Left ventricle myocardium inferior (tissue), 1 donor: ENCODE measurements around the gene DDX23. TPM values are rescaled to one million over a fixed set of nuclear protein-coding genes. Genes with fewer than 3 reads are reported as not detected.

Experiments
- DNase-seq: peaks from one replicate; pipeline ENCODE4 v3.0.0-alpha.2; 2020
- H3K27ac ChIP-seq: fragments of 200-600 bp; replicated peaks from 2 replicates; pipeline ENCODE4 v1.8.0; 2021
- H3K27me3 ChIP-seq: fragments of 200-600 bp; 2 replicates; pipeline ENCODE4 v1.8.0; 2021; ENCODE audit warnings: low read depth
- H3K36me3 ChIP-seq: fragments of 200-600 bp; 2 replicates; pipeline ENCODE4 v1.8.0; 2021
- H3K4me1 ChIP-seq: fragments of 200-600 bp; 2 replicates; pipeline ENCODE4 v1.8.0; 2021
- H3K4me3 ChIP-seq: fragments of 200-600 bp; 2 replicates; pipeline ENCODE4 v1.8.0; 2021; ENCODE audit warnings: mild to moderate bottlenecking, moderate library complexity
- H3K9me3 ChIP-seq: fragments of 200-600 bp; replicated peaks from 2 replicates; pipeline ENCODE4 v1.8.0; 2021
- intact Hi-C: fragments of 100-400 bp; cut with micrococcal nuclease; formaldehyde crosslinking; loops from one replicate; pipeline ENCODE4 v1.11.0; 2022
- total RNA-seq: library from RNA; stranded (reverse); fragmentation: NEBNext Ultra II Directional; extraction: Animal tissue kit (Norgen Biotek cat#: 25700); gene quantifications from one replicate; pipeline ENCODE4 v1.2.1, GENCODE V29; 2021
- TF ChIP-seq, protein P1 (sequence below): fragments of 200-600 bp; IDR thresholded peaks from 2 replicates; pipeline ENCODE4 v1.8.0; 2021; ENCODE audit warnings: antibody characterized with exemption, mild to moderate bottlenecking, borderline replicate concordance
- donor health status: DM: no; HTN: yes; CAD: no; lungs with severe emphysema.

DDX23 gene
- total RNA-seq, 1 donor from 2014 or later: 36.6 TPM

- no peaks in the 10 kb centered on the region for H3K36me3 ChIP-seq
- no peaks in the 10 kb centered on the region for H3K9me3 ChIP-seq
- intact Hi-C loops: loop anchor here (5.0 kb wide), 1 partner anchor 32 kb away; no protein-coding TSS in a partner anchor
- H3K4me1 ChIP-seq: peaks cover 9% of the 10 kb centered on the region
- DNase-seq: no peak
- no peak overlapping the region for H3K4me3 ChIP-seq
- H3K27me3 ChIP-seq: peaks cover 19% of the 10 kb centered on the region
- TF ChIP-seq, protein P1, sequence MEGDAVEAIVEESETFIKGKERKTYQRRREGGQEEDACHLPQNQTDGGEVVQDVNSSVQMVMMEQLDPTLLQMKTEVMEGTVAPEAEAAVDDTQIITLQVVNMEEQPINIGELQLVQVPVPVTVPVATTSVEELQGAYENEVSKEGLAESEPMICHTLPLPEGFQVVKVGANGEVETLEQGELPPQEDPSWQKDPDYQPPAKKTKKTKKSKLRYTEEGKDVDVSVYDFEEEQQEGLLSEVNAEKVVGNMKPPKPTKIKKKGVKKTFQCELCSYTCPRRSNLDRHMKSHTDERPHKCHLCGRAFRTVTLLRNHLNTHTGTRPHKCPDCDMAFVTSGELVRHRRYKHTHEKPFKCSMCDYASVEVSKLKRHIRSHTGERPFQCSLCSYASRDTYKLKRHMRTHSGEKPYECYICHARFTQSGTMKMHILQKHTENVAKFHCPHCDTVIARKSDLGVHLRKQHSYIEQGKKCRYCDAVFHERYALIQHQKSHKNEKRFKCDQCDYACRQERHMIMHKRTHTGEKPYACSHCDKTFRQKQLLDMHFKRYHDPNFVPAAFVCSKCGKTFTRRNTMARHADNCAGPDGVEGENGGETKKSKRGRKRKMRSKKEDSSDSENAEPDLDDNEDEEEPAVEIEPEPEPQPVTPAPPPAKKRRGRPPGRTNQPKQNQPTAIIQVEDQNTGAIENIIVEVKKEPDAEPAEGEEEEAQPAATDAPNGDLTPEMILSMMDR: no peak
- no peak overlapping the region for H3K27ac ChIP-seq
Measured at GRCh38 chr12:48889679-48890078, 37.7 kb upstream of the DDX23 start.

DNA sequence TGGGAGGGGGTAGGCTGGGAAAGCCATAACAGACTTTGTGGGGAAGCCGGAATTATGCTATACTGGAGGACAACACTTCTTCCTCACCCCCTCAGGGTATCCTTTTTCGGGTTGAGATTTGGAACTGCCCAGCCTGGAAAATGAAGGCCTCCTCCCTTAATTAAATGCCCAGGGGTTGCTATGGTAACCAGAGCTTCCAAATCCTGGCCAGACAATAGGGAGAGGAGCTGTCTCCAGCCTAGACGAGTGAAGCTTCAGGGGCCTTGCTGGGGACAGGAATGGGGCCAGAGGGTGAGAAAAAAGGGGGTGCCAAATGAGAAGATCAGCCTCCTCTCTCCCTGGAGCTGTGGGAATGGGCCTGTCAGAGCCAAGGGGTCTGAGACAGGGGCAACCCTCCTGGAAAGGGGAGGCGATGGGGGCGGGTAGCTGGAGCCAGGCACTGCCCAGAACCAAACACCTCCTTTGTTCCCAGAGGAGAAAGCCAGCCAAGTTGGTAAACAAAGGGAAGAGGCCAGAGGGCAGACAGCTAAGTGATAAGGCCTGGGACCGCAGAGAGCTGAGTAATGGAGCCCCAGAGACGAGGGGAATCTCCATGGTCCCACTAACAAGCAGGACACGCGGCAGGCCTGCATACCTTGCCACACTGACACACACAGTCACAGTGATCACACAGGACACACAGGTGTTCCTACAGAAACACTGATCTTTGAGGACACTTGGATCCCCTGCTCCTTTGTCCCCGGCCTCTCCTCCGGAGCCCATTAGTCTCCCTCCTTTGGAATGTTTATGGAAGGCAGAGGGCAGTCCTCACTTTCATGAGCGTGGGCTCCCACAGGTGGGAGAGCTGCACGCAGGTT, 31.6 kb upstream of the DDX23 start:
- peaks cover 21% of the 10 kb centered on the region for H3K4me1 ChIP-seq
- peaks cover 22% of the 10 kb centered on the region for H3K27me3 ChIP-seq
- peak overlapping the region; percentile 58 for H3K27ac ChIP-seq
- no peaks in the 10 kb centered on the region for H3K36me3 ChIP-seq
- intact Hi-C loops: no loop called here
- H3K9me3 ChIP-seq: no peaks in the 10 kb centered on the region
- TF ChIP-seq, protein P1: no peak
- no peak overlapping the region for H3K4me3 ChIP-seq
- DNase-seq: no peak

GRCh38 chr12:48882972-48883304, 31.0 kb upstream of the DDX23 start:
- TF ChIP-seq, protein P1: no peak
- intact Hi-C loops: no loop called here
- no peaks in the 10 kb centered on the region for H3K36me3 ChIP-seq
- H3K4me3 ChIP-seq: no peak overlapping the region
- DNase-seq: no peak
- H3K27ac ChIP-seq: peak overlapping the region; percentile 58
- peaks cover 22% of the 10 kb centered on the region for H3K27me3 ChIP-seq
- H3K9me3 ChIP-seq: no peaks in the 10 kb centered on the region
- peaks cover 21% of the 10 kb centered on the region for H3K4me1 ChIP-seq

DNA sequence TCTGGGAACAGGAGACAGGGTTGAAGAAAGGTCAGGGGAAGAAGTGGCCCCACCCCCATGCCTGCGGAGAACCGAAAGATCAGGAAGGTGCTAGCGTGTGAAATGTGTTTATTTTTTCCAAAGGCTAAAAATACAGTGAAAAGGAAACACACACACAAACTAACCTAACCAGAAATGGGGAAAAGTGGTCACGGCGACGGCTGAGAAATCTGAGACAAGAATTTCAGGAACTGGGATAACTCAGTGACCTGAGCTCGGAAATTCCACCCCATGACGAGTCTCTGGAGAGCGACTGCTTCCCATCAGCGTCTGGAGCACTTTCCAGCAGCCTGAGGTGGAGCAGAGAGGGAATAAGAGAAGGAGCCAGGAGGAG, 30.3 kb upstream of the DDX23 start:
- H3K27me3 ChIP-seq: peaks cover 22% of the 10 kb centered on the region
- DNase-seq: no peak
- H3K4me3 ChIP-seq: peak overlapping the region; percentile 54
- TF ChIP-seq, protein P1: no peak
- H3K4me1 ChIP-seq: peaks cover 21% of the 10 kb centered on the region
- intact Hi-C loops: no loop called here
- peak overlapping the region; percentile 58 for H3K27ac ChIP-seq
- no peaks in the 10 kb centered on the region for H3K9me3 ChIP-seq
- no peaks in the 10 kb centered on the region for H3K36me3 ChIP-seq

DNA sequence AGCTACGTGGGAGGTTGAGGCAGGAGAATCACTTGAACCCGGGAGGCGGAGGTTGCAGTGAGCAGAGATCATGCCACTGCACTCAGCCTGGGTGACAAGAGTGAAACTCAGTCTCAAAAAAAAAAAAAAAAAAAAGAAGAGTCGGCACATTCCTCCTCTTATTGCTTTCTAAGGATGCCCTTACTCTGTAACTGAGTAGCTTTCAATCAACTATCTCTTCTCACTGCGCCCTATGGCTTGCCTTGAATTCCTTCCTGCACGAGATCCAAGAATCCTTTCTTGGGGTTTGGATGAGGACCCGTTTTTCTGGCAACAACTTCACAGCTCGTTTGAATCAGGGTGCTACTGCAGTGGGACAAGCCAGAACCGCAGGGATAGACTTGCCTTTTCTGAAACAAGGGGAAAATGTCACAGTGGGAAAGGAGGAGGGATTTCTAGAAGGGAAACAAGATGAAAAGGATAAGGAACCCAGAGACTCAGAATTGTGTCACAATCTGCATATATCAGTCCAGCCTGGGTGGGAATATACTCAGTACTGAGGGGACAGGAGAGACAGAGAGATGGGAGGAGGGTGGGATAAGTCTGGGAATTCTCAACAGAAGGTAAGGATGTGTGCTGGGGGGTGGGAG, 29.8 kb upstream of the DDX23 start:
- intact Hi-C loops: no loop called here
- TF ChIP-seq, protein P1: no peak
- Histone ChIP-seq H3K36me3 (no peaks in the 10 kb centered on the region), H3K4me3 (peak overlapping the region; percentile 54), H3K4me1 (peaks cover 21% of the 10 kb centered on the region), H3K27me3 (peaks cover 22% of the 10 kb centered on the region), H3K9me3 (no peaks in the 10 kb centered on the region), H3K27ac (peak overlapping the region; percentile 58)
- DNase-seq: no peak
